SU-DHL-6 (cell line): ENCODE data around the gene SLC27A1.

Experiments used
- CTCF ChIP-seq: fragments of 200-600 bp; sonication (generic); IDR thresholded peaks from one replicate; pipeline ENCODE4 v1.5.1; 2017; ENCODE audit warnings: antibody characterized with exemption, mild to moderate bottlenecking, low read length, moderate library complexity; ENCODE audit not compliant: insufficient read depth, poor library complexity, severe bottlenecking
- EZH2phosphoT487 ChIP-seq: fragments of 200-600 bp; sonication (generic), shearing (Covaris generic); conservative IDR thresholded peaks from 2 replicates; pipeline ENCODE4 v1.6.1; 2018; ENCODE audit warnings: mild to moderate bottlenecking, antibody characterized with exemption, low read length, moderate library complexity, mixed read lengths

GRCh38 chr19:17483605-17484002 lies 13.3 kb downstream of the SLC27A1 start:
- TF ChIP-seq CTCF (no peak), EZH2phosphoT487 (no peak)
